Inflammatory macrophage (primary cell): ENCODE data around the gene SPTBN2.
"Not testable (repeated sequence)": the region's sequence is repeated elsewhere in the genome, so short reads cannot be mapped to it uniquely, and the experiment has no call there.

Source experiments
- DNase-seq, 2 donors: peaks; one replicate each; pipeline ENCODE4 v3.0.0-alpha.2; 2020 to 2022
- total RNA-seq, 18 experiments: gene quantifications; one replicate each; lab custom pipeline; 2026; ENCODE audit warnings: mixed read lengths in 6 of 18, inconsistent platforms in 2 of 18; lab: John Stamatoyannopoulos, UW

Gene SPTBN2
- total RNA-seq, result 5.4 to 64.8 (median 14.6) reads per million in 18 experiments

DNA sequence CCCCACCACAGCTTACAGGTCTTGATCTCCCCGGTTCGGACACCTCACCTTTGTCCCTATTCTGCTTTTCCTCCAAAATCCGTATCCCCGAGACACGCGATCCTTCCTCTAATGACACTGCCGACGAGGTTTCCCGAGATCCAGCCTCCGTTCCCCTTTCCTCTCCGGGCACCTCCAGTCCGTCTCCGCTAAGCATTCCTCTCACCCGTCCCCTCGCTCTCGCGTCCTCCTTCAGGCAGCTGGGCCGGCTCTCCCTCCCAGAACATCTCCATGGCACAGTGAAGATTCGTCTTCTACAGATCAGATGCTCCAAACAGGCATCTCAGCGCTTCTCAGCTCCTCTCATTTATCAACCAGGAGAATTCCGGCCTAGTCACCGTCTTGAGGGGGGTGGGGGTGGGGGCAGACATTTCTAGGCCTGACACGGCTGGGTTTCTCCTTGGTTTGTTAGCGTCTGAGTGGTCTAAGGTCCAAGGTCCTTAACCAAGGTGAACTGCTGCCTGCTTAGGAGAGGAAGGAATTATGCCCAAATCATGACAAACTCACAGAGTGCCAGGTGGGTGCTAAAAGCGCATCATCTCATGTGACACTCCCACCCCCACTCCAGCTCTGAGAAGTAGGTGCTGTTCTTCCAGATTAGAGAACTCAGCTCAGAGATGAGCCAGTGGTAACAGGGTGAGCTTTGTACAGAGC lies at the start of gene SPTBN2:
Gene SPTBN2, minus strand, starts transcription at position 524 of the 693 bp plus-strand sequence. CDS start 7,976 bp downstream, outside the sequence.
- DNase-seq, result no peak

DNA sequence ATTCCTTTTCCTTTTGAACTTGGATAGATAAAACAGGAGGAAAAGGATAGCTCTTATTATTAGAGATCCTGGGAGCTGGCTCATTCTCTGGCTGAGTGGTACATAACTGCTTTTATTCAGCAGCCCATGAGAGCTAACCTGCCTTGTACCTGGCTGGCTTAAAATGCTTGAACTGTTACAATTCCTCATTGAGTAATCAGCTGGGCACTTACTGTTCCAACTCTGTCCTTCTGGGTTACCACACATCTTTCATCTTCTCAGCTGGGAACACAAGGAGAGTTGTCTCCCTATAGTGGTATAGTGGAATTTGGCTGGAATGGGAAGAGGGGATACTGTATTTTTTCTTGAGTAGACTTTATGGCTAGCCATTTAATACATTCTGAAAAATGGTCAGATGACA lies 39.8 kb upstream of the SPTBN2 start:
- no peak for DNase-seq

DNA sequence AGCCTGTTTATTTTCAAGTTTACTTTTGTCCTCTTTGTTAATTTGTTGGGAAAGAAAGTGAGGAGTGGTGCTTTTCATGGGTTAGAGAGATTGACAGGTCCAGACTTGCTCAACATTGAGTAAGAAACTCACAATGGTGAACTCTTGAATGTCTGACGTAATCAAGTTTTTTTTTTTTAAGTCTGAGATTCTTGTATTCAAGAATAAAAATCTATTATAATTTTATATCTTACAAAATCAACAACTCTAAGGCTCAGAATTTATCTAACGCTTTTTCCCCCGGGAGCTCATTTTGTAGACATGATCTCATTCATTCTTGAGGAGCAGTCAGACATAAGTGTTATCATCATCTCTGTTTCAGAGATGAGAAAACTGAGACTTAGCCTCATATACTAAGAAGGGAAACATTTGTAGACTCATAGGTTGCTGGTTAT lies 39.1 kb upstream of the SPTBN2 start:
- DNase-seq, result no peak

DNA sequence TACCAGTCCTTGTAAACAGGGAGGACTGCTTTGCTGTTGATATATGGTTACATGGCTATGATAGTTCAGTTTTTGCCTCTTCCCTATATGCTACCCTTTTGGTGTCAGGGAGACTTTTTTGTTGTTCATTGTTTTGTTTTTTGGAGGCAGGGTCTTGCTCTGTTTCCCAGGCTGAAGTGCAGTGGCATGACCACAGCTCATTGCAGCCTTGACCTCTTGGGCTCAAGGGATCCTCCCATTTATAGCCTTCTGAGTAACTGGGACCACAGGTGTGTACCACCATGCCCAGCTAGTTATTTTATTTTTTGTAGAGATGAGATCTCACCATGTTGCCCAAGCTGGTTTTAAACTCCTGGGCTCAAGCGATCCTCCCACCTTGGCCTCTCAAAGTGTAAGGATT lies 38.6 kb upstream of the SPTBN2 start:
- no peak for DNase-seq

GRCh38 chr11:66766681-66767080 lies 37.7 kb upstream of the SPTBN2 start:
- DNase-seq, result no peak

DNA sequence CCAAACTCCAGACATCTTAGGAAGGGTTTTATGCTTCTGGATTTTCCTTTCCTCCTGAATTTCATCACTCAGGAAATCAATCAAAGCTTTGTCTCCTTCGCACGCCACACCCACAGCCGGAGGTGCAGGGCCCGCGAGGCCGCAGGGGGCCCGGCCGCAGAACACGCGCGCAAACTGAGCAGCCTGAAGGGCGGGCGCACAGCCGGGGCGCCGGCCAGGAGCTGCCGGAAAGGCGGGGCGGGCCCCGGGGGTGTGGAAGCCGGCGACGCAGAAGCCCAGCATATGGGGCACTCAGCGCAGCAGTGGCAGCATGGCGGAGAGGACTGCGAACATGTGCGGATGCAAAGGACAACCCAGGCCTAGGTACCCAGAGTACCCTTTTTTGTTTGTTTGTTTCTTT lies 33.1 kb upstream of the SPTBN2 start:
- no peak for DNase-seq

DNA sequence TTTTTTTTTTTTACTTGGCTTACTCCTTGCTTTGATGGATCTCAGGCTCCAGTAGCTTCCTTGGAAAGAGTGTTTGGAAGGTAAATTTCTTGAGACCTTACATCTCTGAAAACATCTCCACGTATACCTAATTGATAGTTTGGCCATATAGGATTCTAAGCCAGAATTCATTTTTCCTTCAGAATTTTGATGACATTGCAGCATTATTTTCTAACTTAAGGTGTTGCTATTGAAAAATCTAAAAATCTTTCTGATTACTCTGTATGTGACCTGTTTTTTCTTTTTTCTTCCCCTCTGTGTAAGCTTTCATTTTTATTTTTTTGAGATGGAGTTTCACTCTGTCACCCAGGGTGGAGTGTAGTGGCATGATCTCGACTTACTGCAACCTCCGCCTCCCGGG lies 23.1 kb upstream of the SPTBN2 start:
- no peak for DNase-seq

GRCh38 chr11:66749091-66749490 lies 20.1 kb upstream of the SPTBN2 start:
- no peak for DNase-seq

GRCh38 chr11:66747480-66747879 lies 18.5 kb upstream of the SPTBN2 start:
- no peak for DNase-seq

DNA sequence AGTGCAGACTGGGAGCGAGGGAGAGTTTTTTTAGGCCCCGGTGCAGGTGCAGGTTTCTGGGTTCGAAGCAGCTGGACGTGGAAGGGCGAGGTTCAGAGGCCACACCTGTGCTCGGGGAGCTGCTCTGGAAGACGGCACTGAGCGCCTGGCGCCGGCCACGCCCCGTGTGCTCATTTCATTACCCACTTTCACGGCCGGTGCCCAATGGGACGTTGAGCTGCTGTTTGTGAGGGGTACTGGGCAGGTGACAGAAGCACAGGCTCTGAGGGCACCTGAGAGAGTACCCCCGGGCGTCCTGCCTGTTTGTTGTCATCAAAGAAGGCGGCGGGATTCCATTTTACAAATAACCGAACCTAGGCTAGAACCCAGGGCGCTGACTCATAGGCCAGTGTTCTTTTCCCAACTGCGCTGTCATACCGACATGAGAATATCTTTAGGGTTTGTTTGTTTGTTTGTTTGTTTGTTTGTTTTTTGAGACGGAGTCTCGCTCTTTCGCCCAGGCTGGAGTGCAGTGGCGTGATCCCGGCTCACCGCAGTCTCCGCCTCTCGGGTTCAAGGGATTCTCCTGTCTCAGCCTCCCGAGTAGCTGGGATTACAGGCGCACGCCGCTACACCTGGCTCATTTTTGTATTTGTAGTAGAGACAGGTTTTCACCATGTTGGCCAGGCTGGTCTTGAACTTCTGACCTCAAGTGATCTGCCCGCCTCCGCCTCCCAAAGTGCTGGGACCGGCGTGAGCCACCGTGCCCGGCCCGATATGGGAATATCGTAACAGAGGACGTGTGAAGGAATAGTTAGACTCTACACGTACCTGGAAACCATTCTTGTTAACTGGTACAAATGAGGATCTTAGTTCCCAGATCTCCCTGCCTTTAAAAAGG lies 16.6 kb upstream of the SPTBN2 start:
- DNase-seq, result no peak

- DNase-seq, result peak; percentile 72 to 83
These were observed 15.7 kb upstream of the SPTBN2 start for GRCh38 chr11:66744485-66745355.

- no peak for DNase-seq
These were observed 14.4 kb upstream of the SPTBN2 start for GRCh38 chr11:66743271-66743968.

GRCh38 chr11:66741153-66741552 lies 12.1 kb upstream of the SPTBN2 start:
- no peak for DNase-seq

DNA sequence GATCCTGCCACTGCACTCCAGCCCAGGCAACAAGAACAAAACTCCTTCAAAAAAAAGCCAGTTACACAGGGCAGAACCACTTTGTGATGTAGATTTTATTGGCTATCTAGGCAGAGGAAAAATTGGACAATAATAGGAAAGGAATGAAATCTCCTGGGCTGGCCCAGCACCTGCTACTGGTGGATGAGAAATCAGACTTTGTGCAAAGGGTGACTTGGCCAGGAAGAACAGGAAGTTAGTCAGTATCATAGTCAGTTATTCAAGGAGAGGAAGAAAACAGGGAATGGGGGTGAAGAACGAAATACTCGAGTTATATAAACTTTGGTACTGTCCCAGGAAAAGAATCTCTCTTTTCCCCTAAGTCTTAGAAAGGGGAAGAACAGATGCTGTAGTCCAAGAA lies 11.0 kb upstream of the SPTBN2 start:
- no peak for DNase-seq

- no peak for DNase-seq
These were observed 5.2 kb upstream of the SPTBN2 start for GRCh38 chr11:66734215-66734614.

DNA sequence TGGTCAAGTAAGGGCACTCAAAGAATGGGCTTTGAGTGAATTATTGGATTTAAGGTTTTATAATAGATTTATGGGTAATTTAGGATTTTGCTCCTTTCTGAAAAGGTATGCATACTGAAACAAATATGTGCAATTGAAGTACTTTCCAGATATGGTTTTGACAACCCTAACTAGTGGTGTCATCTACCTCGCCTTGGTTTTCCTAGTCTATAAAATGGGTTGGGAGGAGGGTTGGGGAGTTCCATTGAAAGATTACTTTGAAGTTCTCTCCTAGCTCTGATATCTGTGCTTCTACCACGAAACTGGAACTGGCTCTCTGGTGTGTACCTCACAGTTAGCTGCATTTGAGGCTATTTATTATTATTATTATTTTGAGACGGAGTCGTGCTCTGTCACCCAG lies 431 bp upstream of the SPTBN2 start:
- DNase-seq, result no peak

DNA sequence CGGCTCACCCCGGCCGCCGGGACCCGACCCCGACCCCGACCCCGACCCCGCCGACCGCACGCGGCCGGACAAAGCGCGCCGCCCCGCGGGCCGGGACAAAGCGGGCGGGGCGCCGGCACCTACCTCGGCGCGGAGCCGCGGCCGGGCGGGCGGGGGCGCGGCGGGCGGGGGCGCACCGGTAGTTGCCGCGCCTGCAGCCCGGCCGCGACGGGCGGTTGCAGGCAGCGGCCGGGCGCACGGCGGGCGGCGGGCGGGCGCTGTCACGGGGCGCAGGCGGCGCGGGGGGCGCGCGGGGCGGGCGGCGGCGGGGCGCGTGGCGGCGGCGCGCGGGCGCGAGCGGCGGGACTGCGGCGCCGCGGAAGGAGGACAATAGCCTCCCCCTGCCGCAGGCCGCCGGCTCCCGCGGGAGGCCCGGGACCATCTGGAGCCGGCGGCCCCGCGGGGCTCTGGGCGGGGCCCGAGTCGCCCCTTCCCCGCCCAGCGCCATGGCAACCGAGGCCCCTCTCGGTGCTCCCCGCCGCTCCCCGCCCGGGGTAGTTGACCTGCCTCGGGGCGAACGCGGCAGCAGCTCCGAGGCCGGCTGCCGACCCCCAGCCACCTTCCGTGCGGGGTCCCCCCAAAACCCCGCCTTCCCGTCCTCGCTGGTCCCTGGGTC lies 851 bp downstream of the SPTBN2 start:
- no peak for DNase-seq

GRCh38 chr11:66727282-66728037 lies 1.6 kb downstream of the SPTBN2 start:
- DNase-seq, result peak; percentile 44 to 71

DNA sequence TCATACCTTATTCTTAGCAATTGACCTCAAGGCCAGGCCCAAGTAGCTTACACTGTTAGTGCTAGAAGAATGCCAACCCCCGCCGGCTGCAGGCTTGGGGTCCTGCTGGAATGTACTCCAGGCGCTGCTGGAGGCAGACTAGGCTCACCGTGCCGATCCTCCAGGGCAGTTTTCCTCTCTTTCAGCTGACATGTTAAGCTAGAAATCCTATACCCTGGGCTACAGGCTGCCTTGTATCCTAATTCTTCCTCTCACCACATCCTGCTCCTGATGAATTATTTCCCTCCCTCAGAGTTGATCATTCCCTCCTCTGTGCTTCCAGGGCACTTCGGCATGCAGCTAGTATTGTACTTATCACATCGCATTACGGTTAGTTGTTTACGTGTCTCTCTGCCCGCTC lies 3.4 kb downstream of the SPTBN2 start:
- no peak for DNase-seq

DNA sequence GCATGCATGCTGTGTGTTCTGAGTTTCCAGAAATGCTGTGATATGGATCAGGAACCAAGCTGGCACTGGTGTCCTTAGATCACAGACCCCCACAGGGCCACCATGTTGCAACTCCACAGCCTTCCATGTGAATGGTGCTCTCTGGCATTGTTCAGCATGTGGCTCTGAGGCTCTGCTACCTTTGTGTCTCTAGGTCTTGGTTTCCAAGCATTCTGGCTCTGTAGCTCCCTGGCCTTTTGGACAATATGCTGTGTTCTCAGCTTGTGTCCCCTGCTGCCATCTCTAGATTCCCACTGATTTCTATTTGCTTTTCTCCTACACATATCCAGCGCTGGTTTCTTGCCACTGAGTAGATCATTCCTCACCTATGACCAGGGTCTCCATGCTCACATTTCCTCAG lies 3.9 kb downstream of the SPTBN2 start:
- DNase-seq, result no peak

DNA sequence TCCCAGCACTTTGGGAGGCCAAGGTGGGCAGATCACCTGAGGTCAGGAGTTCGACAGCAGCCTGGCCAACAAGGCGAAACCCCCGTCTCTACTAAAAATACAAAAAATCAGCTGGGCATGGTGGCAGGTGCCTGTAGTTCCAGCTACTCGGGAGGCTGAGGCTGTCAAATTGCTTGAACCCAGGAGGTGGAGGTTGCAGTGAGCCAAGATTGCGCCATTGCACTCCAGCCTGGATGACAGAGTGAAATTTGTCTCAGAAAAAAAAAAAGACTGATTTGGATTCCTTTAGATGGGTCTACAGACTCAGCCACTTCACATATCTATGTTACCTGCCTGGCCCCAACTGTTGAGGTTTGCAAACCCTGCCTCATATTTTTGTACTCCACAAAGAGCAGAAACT lies 4.8 kb downstream of the SPTBN2 start:
- DNase-seq, result not testable (repeated sequence)
